Activated naive CD8-positive, alpha-beta T cell treated with anti-CD3 and anti-CD28 coated beads, Interleukin-2, amount 10 ng/mL, durations not matched to agents 7 days and 5 days (primary cell): Measurements from ENCODE around the gene RAB4B. TPM values are rescaled to one million over a fixed set of nuclear protein-coding genes. Genes with fewer than 3 reads are reported as not detected.
"Not testable (repeated sequence)": the region's sequence is repeated elsewhere in the genome, so short reads cannot be mapped to it uniquely, and the experiment has no call there.

Experiments used
- ATAC-seq: fragments of 150-1000 bp; cut with Tn5 transposase; one replicate; pipeline ENCODE4 v1.10.0; 2021; ENCODE audit warnings: low read depth, moderate library complexity
- POLR2A ChIA-PET: fragments of 350-600 bp; sonication (Branson Sonifier 250); formaldehyde crosslinking; loops from one replicate; lab custom pipeline; 2021; ENCODE audit warnings: antibody characterized with exemption; lab: Charles Lee
- DNase-seq: peaks from one replicate; pipeline ENCODE4 v3.0.0; 2021
- H3K27ac Mint-ChIP-seq: one replicate; pipeline ENCODE4 v1.8.0; 2022; ENCODE audit warnings: mild to moderate bottlenecking, mixed read lengths
- H3K27me3 Mint-ChIP-seq: one replicate; pipeline ENCODE4 v1.8.0; 2022; ENCODE audit warnings: mild to moderate bottlenecking, moderate library complexity, mixed read lengths
- H3K36me3 Mint-ChIP-seq: one replicate; pipeline ENCODE4 v1.8.0; 2021; ENCODE audit warnings: mild to moderate bottlenecking, mixed read lengths
- H3K4me1 Mint-ChIP-seq: one replicate; pipeline ENCODE4 v1.8.0; 2021; ENCODE audit warnings: mixed read lengths
- H3K4me3 Mint-ChIP-seq: one replicate; pipeline ENCODE4 v1.8.0; 2022; ENCODE audit warnings: mild to moderate bottlenecking, moderate library complexity, mixed read lengths
- H3K9me3 Mint-ChIP-seq: one replicate; pipeline ENCODE4 v1.8.0; 2021; ENCODE audit warnings: mixed read lengths
- total RNA-seq, 2 experiments: library from RNA; stranded (reverse); gene quantifications; one replicate each; pipeline ENCODE4 v1.2.3, GENCODE V29; 2021

RAB4B gene
- total RNA-seq, 2 experiments from 2014 or later, result 53.1 to 57.7 TPM

- H3K36me3 Mint-ChIP-seq, H3K9me3 Mint-ChIP-seq: not testable (repeated sequence)
- H3K27me3 Mint-ChIP-seq, result peaks cover 42% of the 10 kb centered on the region
- H3K4me3 Mint-ChIP-seq, result peak overlapping the region; percentile 62
- ATAC-seq (peak; percentile 99), DNase-seq (peak; percentile 78)
- POLR2A ChIA-PET, result interaction anchor here (0.6 to 1.3 kb wide), 3 partner anchors 12 to 32 kb away, joined by 3 to 6 read pairs (median 3); no protein-coding TSS in a partner anchor
- H3K27ac Mint-ChIP-seq, result peak overlapping the region; percentile 87
- H3K4me1 Mint-ChIP-seq, result peaks cover 26% of the 10 kb centered on the region
Measured at GRCh38 chr19:40843653-40844052, 65.6 kb downstream of the RAB4B start.

Other genes starting within 250 kb of the RAB4B start
- gene SHKBP1, start 201.4 kb upstream of the RAB4B start, total RNA-seq, result 100 to 1,000 TPM; 139 to 140 TPM
- 10 to 100 TPM; 83.3 to 94.0 TPM for gene LTBP4, start 176.9 kb upstream of the RAB4B start, total RNA-seq
- 10 to 100 TPM in 1 of 2 experiments, 1 to 10 TPM in 1; 9.9 to 11.7 TPM for gene NUMBL, start 87.6 kb upstream of the RAB4B start, total RNA-seq
- 10 to 100 TPM; 35.8 to 36.8 TPM for gene COQ8B, start 61.4 kb upstream of the RAB4B start, total RNA-seq
- 1 to 10 TPM; 7.1 TPM for gene ITPKC, start 61.1 kb upstream of the RAB4B start, total RNA-seq
- gene ACTMAP, start 27.8 kb upstream of the RAB4B start, total RNA-seq, result 10 to 100 TPM; 13.5 to 15.6 TPM
- gene SNRPA, start 27.0 kb upstream of the RAB4B start, total RNA-seq, result 100 to 1,000 TPM; 145 to 157 TPM
- gene MIA, start 2.7 kb upstream of the RAB4B start, total RNA-seq, result 1 to 10 TPM; 3.0 TPM
- gene EGLN2, start 20.9 kb downstream of the RAB4B start, total RNA-seq, result 100 to 1,000 TPM; 158 to 159 TPM
- gene CYP2A6, start 72.2 kb downstream of the RAB4B start, total RNA-seq, result under 1 TPM; 0.28 to 0.55 TPM
- gene CYP2A7, start 104.0 kb downstream of the RAB4B start, total RNA-seq, result not detected
- gene CYP2B6, start 213.0 kb downstream of the RAB4B start, total RNA-seq, result not detected